ENCODE results near the gene TNFAIP2.

DNA sequence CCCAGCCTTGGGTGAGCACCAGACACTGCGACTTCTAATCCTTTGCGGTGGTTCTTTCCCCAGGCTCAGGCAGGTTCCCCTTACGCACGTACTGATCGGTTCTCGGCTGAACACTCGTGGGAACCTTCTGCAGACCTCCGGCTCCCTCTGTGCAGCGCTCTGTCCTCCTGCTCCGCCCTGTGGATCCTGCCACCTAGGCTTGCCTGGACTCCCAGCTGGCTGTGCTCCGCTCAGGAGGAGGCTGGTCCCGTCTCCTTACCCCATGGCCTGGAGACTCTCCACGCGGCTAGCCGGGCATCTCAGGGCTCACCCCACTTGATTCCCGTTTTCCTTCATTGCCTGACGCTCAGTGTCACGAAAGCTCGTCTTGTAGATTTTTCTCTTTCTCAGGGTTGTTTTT lies 34.7 kb downstream of the TNFAIP2 start:
- TF ChIP-seq, protein P1, sequence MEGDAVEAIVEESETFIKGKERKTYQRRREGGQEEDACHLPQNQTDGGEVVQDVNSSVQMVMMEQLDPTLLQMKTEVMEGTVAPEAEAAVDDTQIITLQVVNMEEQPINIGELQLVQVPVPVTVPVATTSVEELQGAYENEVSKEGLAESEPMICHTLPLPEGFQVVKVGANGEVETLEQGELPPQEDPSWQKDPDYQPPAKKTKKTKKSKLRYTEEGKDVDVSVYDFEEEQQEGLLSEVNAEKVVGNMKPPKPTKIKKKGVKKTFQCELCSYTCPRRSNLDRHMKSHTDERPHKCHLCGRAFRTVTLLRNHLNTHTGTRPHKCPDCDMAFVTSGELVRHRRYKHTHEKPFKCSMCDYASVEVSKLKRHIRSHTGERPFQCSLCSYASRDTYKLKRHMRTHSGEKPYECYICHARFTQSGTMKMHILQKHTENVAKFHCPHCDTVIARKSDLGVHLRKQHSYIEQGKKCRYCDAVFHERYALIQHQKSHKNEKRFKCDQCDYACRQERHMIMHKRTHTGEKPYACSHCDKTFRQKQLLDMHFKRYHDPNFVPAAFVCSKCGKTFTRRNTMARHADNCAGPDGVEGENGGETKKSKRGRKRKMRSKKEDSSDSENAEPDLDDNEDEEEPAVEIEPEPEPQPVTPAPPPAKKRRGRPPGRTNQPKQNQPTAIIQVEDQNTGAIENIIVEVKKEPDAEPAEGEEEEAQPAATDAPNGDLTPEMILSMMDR (conservative IDR thresholded peaks at IDR 0.05; ENCODE audit: low read length) = no peak
- TF ChIP-seq EZH2phosphoT487 (IDR thresholded peaks at IDR 0.05; ENCODE audit: borderline replicate concordance) = no peak

Data from Loucy (cell line).